SIG-M5 treated with dmso at 0.1 percent for 504 hours (cell line): ENCODE data around the gene SART3.
A peak's percentile ranks its signal among the peaks of the same experiment; 100 is the strongest.
"Not testable (repeated sequence)": the region's sequence is repeated elsewhere in the genome, so short reads cannot be mapped to it uniquely, and the experiment has no call there.

Experiments used
- DNase-seq: peaks from one replicate; lab custom pipeline; 2025; ENCODE audit not compliant: unreplicated experiment; lab: John Stamatoyannopoulos, UW

The SART3 gene

DNA sequence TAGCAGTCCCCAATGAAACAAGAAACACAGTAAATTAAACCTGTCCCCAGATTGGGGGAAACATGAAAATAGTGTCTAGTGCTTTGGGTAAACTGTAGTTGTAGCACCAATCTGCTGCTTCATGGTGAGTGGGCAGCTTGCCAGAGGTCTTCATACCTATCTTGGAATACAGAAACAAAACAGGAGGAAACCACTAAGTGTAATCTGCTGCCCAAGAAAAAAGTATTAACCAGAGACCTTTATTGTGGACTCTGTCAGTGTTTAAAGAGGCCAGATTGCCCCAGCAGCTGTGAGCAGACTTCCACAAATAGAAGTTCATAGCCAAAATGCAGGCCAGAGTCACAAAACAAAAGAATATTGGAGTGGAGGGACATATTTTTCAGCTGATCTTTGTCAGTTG, 3.8 kb upstream of the SART3 start:
- DNase-seq = no peak

DNA sequence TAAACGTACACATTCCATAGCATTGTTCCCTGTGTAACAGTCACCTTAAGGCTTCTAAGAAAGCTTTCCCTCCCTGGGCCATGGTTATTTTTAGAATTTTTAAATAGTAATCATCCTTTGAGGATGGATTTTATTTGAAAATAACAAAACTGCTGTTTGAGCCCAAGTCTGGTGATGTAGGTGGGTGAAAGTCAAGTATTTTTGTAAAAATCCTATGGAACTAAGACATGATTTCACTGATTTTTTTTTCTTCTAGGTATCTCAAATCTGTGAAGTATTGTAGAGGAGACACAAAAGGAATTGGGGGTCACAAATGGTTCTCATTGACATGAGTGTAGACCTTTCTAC, 2.8 kb upstream of the SART3 start:
- DNase-seq = no peak

DNA sequence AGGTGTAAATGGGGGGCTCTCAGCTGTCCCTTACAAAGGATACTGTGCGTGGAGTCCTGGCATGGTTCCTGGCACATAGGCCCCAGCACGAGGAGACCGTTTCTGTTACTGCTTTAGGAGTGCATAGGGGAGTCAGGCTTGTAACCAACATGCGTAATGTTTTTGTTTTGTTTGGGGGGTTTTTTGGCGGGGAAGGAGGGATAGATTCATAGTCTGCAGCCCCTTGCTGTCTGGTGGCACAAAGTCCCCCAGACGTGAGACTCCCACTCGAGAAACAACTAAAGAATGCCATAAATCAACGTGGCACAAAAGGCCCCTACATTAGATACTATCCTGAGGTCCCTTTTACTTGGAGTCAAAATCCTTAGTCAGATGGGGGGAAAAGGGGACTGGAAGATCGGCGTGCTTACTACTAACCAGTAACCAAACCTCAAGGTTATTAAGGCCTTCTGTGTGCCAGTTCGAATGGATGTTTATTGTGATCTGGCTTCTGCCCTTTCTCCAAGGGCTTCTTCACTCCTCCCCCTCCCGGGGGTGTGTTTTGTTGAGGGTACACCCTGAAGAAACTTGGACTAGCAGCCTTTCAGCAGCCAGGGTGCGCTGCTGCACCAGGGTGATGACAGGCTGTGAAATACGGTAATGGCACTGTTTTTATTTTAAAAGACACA, 2.3 kb upstream of the SART3 start:
- DNase-seq = peak; percentile 94

DNA sequence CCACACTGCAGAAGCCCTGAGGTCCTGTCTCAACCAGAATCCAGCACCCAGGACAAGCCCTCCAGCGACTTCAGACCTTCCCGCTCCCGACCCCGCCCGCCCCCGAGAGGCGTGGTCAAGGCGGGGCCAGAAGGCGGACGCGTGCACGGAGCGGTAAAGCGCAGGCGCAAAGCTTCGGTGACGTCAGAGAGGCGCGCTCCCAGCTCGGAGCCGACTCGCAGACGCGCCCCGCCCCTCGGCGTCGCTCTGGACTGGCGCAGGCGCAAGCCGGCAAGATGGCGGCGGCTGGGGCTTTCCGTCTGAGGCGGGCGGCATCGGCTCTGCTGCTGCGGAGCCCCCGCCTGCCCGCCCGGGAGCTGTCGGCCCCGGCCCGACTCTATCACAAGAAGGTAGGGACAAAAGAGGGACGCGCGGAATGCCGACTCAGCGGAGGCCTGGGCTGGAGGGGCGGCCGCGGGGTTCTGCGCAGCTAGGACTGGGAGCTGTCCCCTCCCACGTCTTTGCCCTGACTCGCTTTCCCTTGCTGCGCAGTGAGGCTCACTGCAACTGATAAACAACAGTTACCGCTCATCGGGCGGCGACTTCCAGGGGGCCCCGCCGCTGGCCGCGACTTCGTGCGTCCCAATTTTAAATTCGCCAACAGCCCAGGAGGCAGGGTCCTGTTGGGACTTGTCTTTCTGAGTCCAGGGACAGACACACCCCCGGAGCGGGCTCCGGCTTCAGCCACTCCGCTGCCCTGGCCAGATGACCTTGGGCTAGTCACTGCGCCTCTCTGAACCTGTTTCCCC, 1.6 kb upstream of the SART3 start, which contains the start of gene ISCU:
Gene ISCU, plus strand, starts transcription at position 249 of the 788 bp plus-strand sequence. Its CDS starts 27 bp downstream, at position 276.
- peak; percentile 93 for DNase-seq

DNA sequence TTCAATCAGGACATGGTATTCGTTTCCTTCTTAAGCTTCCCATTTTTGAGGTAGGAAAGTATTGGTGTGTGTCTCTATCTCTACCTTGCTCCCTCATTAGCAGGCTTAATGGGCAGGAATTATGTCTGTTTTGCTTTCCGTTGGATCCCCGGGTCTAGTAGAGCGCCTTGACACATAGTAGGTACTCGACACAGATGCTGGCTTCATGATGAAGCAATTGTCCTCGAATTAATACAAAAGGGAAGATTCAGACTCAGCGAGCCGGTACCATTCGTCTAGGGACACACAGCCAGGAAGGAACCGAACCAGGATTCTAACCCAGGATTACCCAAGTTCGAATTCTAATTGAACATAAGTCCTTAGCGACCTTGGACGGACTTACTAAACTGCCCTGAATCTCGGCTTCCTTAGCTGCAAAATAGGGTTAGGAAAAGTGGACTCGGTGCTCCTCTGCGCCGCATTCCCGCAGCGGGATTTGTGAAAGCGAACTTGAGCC, 927 bp upstream of the SART3 start:
- peak; percentile 67 for DNase-seq

DNA sequence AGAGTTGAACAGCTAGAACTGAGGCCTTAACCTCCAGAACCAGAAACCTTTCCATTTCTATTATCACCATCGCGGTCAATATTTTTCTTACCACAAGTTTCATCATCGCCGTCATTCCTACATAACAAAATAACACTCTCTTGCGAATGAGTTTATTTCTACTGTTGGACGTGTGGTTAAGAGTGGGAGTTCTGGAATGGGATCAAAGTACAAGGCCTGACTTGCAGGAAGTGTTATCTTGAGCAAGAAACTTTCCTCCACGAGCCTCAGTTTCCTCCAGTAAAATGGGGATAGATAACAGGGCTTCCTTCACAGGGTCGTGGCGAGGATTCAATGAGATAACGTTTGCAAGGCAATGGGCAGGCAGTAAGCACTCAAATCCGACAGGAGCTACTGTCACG, 652 bp downstream of the SART3 start:
- peak; percentile 24 for DNase-seq

DNA sequence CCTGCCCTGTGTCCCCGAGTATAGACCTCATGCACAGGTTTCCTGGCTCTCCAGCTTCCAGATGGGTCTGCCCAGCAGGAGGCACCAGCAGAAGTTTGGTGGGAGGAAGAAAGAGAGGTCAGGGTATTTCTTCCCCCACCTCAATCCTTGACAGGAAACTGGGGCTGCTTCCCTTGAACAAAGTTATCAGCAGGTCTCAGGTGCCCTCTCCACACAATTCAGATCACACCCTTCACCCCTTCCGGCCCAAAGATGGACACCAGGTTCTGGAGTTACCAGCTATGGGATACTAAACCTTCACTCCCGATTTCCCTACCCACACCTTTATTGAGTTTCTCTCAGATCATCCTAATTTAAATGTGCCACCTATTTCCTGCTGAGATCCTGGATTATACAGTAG, 1.2 kb downstream of the SART3 start:
- no peak for DNase-seq

DNA sequence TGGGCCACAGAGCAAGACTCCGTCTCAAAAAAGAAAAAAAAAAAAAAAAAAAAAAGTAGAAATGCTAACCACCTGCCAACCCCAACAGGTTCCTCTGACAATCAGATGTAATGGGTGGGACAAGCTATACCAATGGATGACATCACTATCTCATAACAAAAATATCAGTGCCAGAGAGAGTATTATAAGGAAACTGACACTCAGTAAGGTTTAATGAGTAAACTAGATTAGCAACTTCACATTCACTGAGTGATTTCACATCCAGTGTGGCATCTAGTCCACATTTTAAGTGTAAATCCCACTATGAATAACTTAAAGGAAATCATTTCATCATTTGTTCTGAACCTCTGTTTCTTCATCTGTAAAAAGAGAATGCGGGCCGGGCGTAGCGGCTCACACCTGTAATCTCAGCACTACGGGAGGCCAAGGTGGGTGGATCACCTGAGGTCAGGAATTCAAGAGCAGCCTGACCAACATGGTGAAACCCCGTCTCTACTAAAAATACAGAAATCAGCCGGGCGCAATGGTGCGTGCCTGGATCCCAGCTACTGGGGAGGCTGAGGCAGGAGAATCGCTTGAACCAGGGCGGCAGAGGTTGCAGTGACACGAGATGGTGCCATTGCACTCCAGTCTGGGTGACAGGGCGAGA, 1.8 kb downstream of the SART3 start:
- no peak for DNase-seq

DNA sequence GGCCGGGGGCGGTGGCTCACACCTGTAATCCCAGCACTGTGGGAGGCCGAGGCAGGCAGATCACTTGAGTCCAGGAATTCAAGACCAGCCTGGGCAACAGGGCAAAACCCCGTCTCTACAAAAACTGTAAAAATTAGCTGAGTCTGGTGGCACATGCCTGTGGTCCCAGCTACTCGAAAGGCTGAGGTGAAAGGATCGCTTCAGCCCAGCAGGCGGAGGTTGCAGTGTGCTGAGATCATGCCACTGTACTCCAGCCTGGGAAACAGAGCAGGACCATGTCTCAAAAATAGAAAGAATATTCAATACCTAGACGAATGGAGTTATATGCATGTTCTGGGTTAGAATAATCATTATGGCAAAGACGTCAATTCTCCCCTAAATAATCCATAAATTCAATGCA, 5.6 kb downstream of the SART3 start:
- DNase-seq = not testable (repeated sequence)

DNA sequence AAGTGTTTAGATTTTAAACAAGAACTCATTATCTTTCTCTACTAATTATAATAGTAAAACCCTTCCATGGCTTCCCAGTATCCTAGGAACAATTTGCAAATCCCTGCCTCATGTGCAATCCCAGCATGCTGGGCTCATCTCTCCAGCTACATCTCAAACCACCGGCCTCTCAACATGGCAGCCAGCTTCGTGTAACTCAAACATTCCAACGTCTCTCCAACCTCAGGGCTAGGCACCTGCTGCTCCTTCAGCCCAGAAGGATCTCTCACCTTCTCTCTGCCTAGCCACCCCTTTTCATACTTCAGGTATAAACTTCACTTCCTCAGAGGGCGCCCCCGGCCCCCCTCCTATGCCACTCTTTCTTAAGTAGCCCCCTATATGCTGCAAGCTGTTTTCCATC, 7.2 kb downstream of the SART3 start:
- DNase-seq = no peak

DNA sequence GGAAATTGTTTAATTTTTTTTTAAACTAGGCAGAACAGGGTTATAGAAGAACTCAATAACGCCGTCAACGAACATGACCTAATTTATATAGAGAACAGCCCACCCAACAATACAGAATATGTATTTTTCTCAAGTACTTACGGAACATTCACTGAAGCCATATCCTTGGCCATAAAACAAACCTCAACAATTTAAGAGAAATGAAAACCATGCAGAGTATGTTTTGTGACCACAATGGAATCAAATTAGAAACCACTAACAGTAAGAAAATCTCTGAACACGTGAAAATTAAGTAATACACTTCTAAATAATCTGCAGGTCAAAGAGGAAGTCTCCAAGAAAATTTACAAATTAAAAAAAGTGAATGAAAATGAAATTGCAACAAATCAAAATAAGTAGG, 9.4 kb downstream of the SART3 start:
- no peak for DNase-seq

DNA sequence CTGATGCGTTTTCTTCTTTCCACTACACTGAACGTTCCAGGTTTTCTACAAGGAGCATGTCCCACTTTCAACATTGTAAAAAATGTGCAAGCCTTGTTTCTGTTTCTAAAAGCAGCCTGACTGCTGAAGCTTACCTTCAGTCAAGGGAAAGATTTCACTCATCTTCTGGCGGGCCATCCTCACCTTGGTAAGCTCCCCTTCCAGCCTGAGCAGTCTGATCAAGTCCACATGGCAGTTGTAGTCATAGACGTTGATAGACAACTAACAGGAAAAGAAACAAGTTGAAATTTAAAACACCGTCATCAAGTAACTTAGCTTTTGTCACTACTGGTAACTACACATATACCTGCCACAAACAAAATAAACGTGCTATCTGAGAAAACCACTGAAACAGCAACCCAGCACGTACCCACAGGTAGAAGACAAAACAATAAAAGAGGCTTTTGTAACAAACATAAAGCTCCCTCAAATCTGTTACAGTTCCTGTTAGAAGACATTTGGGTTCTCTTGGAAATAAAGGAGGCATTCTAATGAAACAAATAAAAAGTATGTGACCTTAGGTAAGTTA, 11.9 kb downstream of the SART3 start:
- DNase-seq = no peak

DNA sequence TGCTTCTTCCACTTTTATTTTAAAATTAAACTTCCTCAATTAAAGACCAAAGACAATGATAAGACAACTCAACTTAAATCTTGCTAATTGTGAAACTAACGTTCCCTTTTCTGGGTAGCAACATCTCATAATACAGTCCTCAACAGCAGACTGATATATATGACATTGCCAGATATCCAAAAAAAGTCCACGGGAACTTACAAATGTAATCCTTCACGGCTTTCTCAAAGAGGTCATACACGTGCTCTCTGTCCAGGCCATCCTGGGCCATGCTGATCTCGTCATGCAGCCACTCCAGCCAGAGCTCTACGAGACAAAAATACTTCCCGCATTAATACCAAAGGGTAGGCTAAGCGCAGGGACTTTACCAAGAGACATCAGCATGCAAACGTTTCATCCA, 13.3 kb downstream of the SART3 start:
- no peak for DNase-seq

DNA sequence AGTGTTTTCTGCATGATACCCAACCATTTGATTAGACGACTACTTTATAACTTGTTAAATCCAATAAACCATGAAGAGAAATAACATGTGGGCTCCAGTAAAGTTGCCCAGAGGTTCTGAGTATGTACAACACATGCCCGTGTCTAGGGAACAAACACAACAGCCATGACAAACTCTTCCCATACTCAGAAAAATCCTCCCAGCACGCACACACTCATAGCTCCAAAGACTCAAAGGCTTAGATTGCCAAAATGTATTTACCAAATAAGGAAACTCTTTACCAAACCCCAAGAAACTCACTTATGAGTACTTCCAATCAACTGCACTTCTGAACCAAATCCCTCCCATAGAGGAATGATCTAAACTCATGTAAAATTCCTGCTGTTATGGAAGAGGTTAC, 17.3 kb downstream of the SART3 start:
- no peak for DNase-seq

DNA sequence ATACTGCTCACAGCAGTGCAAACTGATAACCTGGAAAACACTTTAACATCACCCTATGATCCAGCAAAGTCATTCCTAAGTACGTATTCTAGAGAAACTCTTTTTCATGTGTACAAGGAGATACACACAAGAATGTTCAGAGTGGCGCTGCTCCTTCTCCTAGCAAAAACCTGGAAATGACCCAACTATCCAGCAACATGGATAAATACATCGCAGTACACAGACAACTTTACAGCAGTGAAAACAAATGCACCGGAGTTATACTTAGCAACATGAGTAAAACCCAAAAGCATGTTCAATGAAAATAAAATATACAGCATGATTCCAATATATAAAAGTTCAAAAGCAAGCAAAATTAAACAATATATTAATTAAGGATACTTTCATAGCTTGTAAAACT, 18.7 kb downstream of the SART3 start:
- no peak for DNase-seq

DNA sequence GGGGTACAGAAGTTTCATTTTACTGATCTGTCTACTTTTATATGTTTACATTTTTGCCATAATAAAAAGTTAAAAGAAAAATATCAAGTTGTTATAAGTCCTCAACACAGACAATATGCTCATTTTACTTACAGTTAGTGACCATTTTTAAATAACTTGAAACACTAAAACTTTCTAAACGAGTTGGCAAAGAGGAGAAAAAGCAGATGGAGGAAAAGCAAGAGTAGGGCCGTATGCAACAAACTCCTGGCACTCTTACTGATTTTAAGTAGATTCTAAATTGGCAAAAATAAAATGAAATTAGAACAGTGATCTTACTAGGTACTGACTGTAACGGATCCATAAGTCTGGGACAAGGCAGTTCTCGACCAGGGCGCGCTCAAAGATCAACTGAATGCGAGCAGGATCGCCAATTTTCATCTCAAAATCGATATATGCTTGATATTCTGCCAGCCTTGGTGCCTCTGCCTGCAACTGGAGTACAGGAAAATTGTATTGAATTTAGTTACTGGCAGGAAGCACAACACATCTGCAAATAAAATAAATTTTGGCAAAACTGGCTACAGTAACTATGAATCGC, 22.3 kb downstream of the SART3 start:
- no peak for DNase-seq

DNA sequence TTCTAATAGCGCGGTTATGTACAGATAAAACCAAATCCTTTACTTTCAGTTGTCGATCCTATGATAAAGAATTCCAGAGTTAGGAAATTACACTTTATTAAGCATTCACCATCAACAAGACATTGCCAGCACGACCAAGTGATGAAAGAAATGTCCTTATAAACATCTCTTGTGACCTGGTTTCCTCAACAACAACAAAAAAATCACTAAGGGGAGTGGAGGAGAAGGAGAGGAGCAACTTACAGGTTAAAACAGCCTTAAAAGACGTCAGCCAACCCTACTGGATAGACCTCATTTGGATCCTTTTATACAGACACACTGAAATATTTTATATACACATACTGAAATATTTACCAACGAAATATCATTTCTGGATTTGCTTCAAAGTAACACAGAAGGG, 22.8 kb downstream of the SART3 start:
- no peak for DNase-seq

DNA sequence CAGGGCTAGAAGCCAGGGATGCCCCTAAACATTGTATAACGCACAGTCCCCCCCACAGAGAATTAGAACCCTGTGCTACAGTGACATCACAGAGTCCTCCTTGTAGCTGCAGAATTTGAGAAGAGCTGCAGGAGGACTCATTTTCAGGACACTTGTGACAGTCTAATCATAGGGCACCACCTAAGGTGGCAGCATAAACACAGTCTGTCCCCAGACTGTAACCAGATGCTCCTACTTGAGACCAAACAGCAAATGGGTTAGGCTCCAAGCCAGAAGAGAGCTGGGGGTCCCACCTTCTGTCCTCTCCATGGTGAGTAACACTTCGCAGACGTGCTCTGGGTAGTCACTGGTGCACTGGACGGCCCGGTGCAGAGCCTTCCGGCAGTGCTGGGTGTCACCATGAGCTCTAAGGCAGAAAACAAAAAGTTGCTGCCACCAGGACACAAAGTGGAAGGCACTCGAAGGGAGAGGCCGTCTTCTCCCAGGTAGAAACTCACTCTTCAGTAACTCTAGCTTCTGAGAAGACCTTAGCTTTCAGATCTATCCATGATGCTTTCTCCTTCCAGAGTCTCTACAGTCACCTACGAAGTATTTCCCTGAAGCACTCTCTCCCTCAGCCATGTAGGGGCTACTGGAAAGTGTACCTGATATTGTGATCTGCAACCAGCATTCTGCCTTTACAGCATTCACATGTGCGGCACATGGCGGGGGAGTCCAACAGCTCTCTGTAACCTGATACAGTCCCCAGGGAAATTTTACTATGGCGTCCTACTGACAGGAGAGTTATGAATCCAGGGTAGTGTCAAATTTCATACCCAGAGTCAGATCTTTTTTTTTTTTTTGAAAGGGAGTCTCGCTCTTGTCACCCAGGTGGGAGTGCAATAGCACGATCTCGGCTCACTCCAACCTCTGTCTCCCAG, 28.8 kb downstream of the SART3 start:
- no peak for DNase-seq

DNA sequence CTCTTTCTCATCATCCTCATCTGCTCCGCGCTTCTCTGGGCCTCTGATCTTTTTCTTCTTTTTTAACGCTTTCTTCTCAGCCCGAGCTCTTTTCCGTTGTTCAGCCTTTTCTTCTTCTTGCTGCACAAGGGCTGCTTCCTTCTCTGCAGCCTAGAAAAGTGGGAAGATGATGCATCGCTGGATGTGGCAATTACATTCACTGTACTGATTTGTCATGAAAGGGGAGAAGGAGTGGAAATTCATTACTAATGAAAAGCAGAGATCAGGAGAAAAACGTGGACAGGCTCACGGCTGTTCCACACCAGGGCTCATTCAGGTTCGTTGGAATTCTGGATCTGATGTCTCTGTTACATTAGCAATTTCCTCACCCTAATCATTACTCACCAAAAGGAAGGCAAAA, 30.8 kb downstream of the SART3 start:
- DNase-seq = no peak

DNA sequence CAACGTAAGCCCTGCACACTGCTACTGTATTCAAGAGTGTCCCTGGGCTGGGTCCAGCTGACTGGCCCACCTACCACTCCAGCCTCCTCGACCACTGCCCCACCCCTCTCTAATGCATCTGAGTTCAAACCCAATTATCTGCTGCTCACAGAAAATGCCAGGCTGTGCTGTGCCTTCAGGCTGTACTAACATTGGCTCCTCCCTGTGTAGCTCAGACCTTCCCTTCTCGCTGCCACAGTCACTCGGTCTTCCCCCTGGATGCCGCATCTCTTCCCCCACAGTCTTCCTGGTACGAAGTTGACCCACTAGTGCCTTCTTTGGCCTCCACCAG, 33.8 kb downstream of the SART3 start:
- no peak for DNase-seq
